Measurements from ENCODE around the gene EMC8. TPM values are rescaled to one million over a fixed set of nuclear protein-coding genes. Genes with fewer than 3 reads are reported as not detected.

EMC8 gene
- total and polyA plus RNA-seq, 2 of the 8 experiments (the other 6 are each of a cell fraction or from before 2014, with no cell fraction given) = 52.2 to 69.7 TPM

DNA sequence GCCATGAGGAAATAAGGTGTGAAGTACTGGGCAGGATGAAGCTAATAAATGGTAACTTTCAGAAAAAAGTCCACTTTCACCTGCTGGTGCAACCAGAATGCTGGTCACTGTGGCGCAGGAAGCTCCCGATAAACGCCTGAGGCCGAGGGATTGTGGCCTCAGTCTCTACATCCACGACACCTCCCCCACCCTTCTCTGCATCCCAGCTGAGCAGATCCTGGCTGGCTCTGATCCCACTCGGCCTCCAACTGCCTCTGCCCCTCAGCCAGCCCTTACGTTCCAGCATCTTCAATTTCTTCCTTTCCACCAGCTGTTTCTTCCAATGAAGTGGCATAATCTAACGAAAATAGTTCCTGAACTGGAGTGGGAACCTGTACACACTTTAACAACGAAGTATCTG is 49.6 kb upstream of the EMC8 start:
- ChIA-PET CTCF (ENCODE audit: partially characterized antibody) (interaction anchor here (0.8 to 3.6 kb wide), 11 partner anchors 11 to 138 kb away, joined by 3 to 26 read pairs (median 4); no protein-coding TSS in a partner anchor), POLR2A (ENCODE audit: partially characterized antibody) (no interaction called here)
- H4K91ac ChIP-seq (replicated peaks; ENCODE audit: insufficient read length, low read length) = no peak overlapping the region
- 59% methylated on average over 9 of the region's 9 CpGs; no CpG with 5 or more reads in 1 of the 2 experiments for WGBS, 2 experiments (ENCODE audit: extremely low coverage in 1 of 2, insufficient coverage in 1 of 2, insufficient read length in 1 of 2, insufficient replicate concordance in 2 of 2, low coverage in 1 of 2, low lambda C conversion rate in 2 of 2, missing lambda C conversion rate in 1 of 2)
- no peak overlapping the region for H2BK5ac ChIP-seq (ENCODE audit: low read depth, low read length)
- no peak for FAIRE-seq
- no peak overlapping the region for H3K14ac ChIP-seq (ENCODE audit: insufficient read length)
- H4K8ac ChIP-seq (ENCODE audit: extremely low read depth, insufficient read depth, low read length) = no peak overlapping the region; the same call in 1 of the 2 replicates
- DNase-seq (ENCODE audit: low read depth in 1 of 2, low spot score in 2 of 2) = no peak
- no peak overlapping the region for H2BK12ac ChIP-seq (ENCODE audit: low read depth, low read length)
- no peaks in the 10 kb centered on the region for H3K9me3 ChIP-seq (ENCODE audit: insufficient read depth in 2 of 2, low read depth in 1 of 2, low read length in 1 of 2)
- no peak overlapping the region for H3K27ac ChIP-seq (ENCODE audit: low read depth, low read length)
- TF ChIP-seq SP1 (IDR thresholded peaks at IDR 0.05; ENCODE audit: low read depth, low read length) = no peak
- no peak for TF ChIP-seq HDAC6 (IDR thresholded peaks at IDR 0.05; ENCODE audit: low read depth, low read length)
- TF ChIP-seq BCL11A (IDR thresholded peaks at IDR 0.05; ENCODE audit: low read depth in 2 of 2, low read length in 2 of 2) = no peak
- no peak for TF ChIP-seq FOSL1 (IDR thresholded peaks at IDR 0.05; ENCODE audit: insufficient read depth, low read depth, low read length)
- no peak overlapping the region for H2BK20ac ChIP-seq (ENCODE audit: low read length)
- no peak overlapping the region for H2BK15ac ChIP-seq (ENCODE audit: low read length)
- H3K23ac ChIP-seq (ENCODE audit: insufficient read length) = no peak overlapping the region
- no peak overlapping the region for H3K9ac ChIP-seq (replicated peaks in 1 of 4; ENCODE audit: extremely low read depth in 1 of 4, low read depth in 3 of 4, low read length in 3 of 4)
- no peak overlapping the region for H2AFZ ChIP-seq (ENCODE audit: low read length)
- no peaks in the 10 kb centered on the region for H4K20me1 ChIP-seq (replicated peaks in 1 of 2; ENCODE audit: control insufficient read depth in 1 of 2, insufficient read depth in 2 of 2, low read length in 2 of 2)
- H3K23me2 ChIP-seq (ENCODE audit: low read depth, low read length) = no peaks in the 10 kb centered on the region; the same call in 1 of the 2 replicates
- H2BK120ac ChIP-seq (replicated peaks; ENCODE audit: low read depth, low read length) = no peak overlapping the region
- no peak overlapping the region for H3K4ac ChIP-seq (replicated peaks; ENCODE audit: insufficient read length, low read depth, low read length)
- H3K56ac ChIP-seq (replicated peaks; ENCODE audit: insufficient read length, low read depth, low read length) = no peak overlapping the region
- no peak overlapping the region for H3K4me2 ChIP-seq (ENCODE audit: insufficient read depth in 1 of 2, low read depth in 2 of 2, low read length in 2 of 2)
- H3K4me3 ChIP-seq (ENCODE audit: extremely low read depth in 1 of 4, insufficient read depth in 2 of 4, low read depth in 3 of 4, low read length in 4 of 4) = no peak overlapping the region
- no peak overlapping the region for H4K5ac ChIP-seq (ENCODE audit: insufficient read length, low read depth, low read length)
- no peaks in the 10 kb centered on the region; a peak in 1 of 7 replicates for H3K27me3 ChIP-seq (replicated peaks in 1 of 4; ENCODE audit: control insufficient read depth in 3 of 4, extremely low read depth in 1 of 4, insufficient read depth in 3 of 4, low read length in 3 of 4)
- H3K79me1 ChIP-seq (ENCODE audit: low read depth, low read length) = no peaks in the 10 kb centered on the region
- no peak overlapping the region for H3K18ac ChIP-seq (ENCODE audit: extremely low read depth, low read length)
- H3K36me3 ChIP-seq (ENCODE audit: control insufficient read depth in 2 of 4, insufficient read depth in 4 of 4, low read length in 3 of 4) = no peaks in the 10 kb centered on the region
- no peaks in the 10 kb centered on the region for H3K4me1 ChIP-seq (replicated peaks in 1 of 4; ENCODE audit: control insufficient read depth in 3 of 4, insufficient read depth in 4 of 4, low read length in 3 of 4)
- H2AK5ac ChIP-seq (ENCODE audit: low read depth, low read length) = no peak overlapping the region
- H3K79me2 ChIP-seq (ENCODE audit: control insufficient read depth in 1 of 2, insufficient read depth in 2 of 2, low read length in 2 of 2) = no peaks in the 10 kb centered on the region

Measured in H1 (cell line).